Activated CD4-positive, alpha-beta T cell treated with anti-CD3 and anti-CD28 coated beads, Interleukin-2, amount 50 U/mL, for 4 hours (primary cell): Measurements from ENCODE around the gene SEPHS2.
"Not testable (repeated sequence)": the region's sequence is repeated elsewhere in the genome, so short reads cannot be mapped to it uniquely, and the experiment has no call there.

Experiments used
- DNase-seq, 2 experiments: peaks; one replicate each; pipeline ENCODE4 v3.0.0-alpha.2; 2020

Gene SEPHS2

DNA sequence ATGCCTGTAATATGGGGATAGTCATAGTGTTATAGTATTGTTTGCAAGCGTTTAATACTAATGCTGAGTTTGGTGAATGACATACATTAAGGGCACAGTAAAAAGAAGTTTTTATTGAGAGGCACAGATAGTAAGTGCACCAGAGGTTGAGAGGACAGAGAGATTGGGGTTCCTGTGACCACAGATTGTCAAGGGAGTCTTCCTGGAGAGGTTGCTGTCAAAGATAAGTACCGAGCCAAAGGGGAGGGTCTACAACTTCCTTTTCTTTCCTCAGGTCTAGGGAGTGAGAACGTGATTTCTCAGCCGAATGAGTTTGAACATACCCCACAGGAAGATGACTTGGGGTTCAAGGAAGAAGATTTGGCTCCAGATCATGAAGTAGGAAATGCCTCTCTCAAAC is 48.6 kb downstream of the SEPHS2 start:
- DNase-seq, result no peak

GRCh38 chr16:30396627-30397026 is 49.0 kb downstream of the SEPHS2 start:
- DNase-seq, result not testable (repeated sequence)

DNA sequence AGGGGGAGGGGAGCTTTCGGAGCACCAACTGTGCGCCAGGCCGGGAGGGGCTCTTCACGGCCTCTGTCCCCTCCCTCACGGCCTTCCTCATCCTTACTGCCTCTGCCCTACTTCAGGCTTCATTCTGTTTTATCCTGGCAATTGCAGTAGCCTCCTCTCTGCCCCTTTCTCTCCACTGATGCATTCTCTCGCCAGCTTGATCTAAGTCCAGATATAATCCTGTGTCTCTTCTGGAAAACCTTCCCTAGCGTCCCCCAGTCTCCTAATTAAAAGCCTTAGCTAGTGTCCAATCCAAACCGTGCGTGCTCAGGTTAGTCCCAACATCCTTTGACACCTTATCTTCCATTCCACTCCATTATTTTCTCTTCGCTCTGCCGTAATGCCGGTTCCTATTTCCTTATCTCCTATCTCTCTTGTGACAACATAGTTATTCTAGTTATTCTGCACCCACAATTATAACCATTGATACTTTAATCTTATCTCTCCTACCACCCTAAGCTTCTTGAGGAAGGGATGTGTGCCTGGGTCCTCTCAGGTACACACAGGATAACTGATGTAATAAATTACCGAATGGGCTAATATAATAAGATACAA is 49.6 kb downstream of the SEPHS2 start:
- no peak for DNase-seq

DNA sequence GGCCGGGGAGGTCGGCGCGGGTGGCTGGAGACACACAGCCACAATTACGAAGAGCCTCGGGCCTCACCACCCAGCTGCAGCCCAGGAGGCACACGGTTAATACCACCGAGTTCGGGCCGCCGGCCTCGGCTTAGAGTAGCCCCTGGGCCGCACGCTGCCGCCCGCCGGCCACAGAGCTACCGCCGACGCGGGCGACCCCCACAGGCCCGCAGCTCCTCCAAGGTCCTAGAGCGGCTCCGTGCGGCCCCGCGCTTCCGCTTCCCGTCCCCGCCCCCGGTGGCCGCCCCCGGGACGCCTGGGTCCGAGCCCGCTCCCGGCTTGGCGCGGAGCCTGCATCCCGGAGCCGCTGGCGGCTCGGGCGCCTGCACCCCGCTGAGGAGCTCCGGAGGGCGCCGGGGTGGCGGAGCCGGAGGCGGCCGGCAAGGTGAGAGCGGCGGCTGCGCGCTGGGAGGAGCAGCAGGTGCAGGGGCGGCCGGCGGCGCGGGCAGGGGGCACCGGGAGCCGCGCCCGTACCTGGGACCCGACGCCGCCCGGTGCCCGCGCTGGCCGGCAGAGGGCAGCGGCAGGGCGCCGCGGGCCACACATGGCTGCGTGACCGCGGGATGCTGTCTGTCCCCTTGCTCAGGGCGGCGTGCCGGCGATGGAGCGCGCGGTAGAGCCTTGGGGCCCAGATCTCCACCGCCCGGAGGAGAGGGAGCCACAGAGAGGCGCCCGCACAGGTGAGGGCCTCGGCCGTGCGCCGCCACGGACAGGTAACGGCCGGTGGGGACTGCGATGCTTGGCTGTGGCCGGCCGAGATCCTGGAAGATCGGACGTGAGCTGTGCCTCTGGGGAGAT is 50.3 kb downstream of the SEPHS2 start, which contains the start of gene ZNF48:
ZNF48 (plus strand) TSS at position 266 of the 837 bp plus-strand sequence; CDS start at position 641, 375 bp downstream.
- peak in 1 of 2 experiments; percentile 30 for DNase-seq

DNA sequence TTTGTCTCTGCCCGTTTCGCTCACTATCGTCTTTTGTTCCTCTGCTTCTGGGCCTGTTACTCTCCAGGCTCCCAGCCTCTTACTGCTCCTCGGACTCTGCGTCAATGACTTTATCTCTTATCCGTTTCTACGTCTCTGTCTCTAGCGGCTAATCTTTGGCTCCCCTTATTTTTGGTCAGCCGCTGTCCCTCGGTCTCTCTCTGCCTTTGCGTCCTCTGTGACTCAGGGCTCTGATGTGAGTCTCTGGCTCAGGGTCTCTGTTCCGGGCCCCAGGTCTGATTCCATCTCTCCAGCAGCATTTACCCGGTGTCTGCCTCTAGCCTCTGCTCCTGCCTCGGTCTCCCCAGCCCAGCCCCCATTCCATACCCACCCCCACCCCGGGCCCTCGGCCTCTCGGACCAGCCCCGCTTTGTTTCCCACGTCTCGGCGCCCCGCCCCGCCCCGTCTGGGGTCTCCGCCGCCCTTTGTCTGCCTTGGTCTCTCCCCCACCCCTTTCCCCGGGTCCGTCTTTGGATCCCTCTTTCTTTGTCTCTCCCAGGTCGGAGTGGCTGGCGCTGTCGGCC is 51.0 kb downstream of the SEPHS2 start:
- DNase-seq, result no peak
